ENCODE data around the gene NLRP7.
"Not testable (repeated sequence)": the region's sequence is repeated elsewhere in the genome, so short reads cannot be mapped to it uniquely, and the experiment has no call there.

Gene NLRP7

GRCh38 chr19:54905803-54906511 is 41.4 kb downstream of the NLRP7 start, which contains the start of gene NCR1:
Gene NCR1, plus strand, starts transcription at chr19:54906148. Its CDS starts 40 bp downstream, at chr19:54906188.
- H3K4me3 ChIP-seq (replicated peaks; ENCODE audit: low read depth, low read length), result no peak within 1 kb of the TSS
- no peak for DNase-seq (ENCODE audit: low read depth)

GRCh38 chr19:54905421-54905802 is 41.9 kb downstream of the NLRP7 start:
- TF ChIP-seq CTCF (IDR thresholded peaks at IDR 0.05; ENCODE audit: low read length, missing control alignments), result no peak
- DNase-seq (ENCODE audit: low read depth), result no peak

More at GRCh38 chr19:54905803-54906511, 41.4 kb downstream of the NLRP7 start, which contains the start of gene NCR1:
- TF ChIP-seq CTCF (IDR thresholded peaks at IDR 0.05; ENCODE audit: low read length, missing control alignments), result no peak

GRCh38 chr19:54904261-54904660 is 43.1 kb downstream of the NLRP7 start:
- DNase-seq (ENCODE audit: low read depth), result not testable (repeated sequence)

More at GRCh38 chr19:54905421-54905802, 41.9 kb downstream of the NLRP7 start:
- no peak overlapping the region for H3K4me3 ChIP-seq (replicated peaks; ENCODE audit: low read depth, low read length)

GRCh38 chr19:54903303-54903702 is 44.0 kb downstream of the NLRP7 start:
- no peak for TF ChIP-seq CTCF (IDR thresholded peaks at IDR 0.05; ENCODE audit: low read length, missing control alignments)
- no peak for DNase-seq (ENCODE audit: low read depth)
- no peak overlapping the region for H3K4me3 ChIP-seq (replicated peaks; ENCODE audit: low read depth, low read length)

More at GRCh38 chr19:54904261-54904660, 43.1 kb downstream of the NLRP7 start:
- H3K4me3 ChIP-seq (replicated peaks; ENCODE audit: low read depth, low read length), result not testable (repeated sequence)

- H3K4me3 ChIP-seq (replicated peaks; ENCODE audit: low read depth, low read length), result no peak overlapping the region
- no peak for TF ChIP-seq CTCF (IDR thresholded peaks at IDR 0.05; ENCODE audit: low read length, missing control alignments)
- DNase-seq (ENCODE audit: low read depth), result no peak
These were observed 45.3 kb downstream of the NLRP7 start for GRCh38 chr19:54902061-54902460.

- H3K4me3 ChIP-seq (replicated peaks; ENCODE audit: low read depth, low read length); DNase-seq (ENCODE audit: low read depth): not testable (repeated sequence)
These were observed 46.2 kb downstream of the NLRP7 start for GRCh38 chr19:54901153-54901552.

GRCh38 chr19:54899646-54900045 is 47.7 kb downstream of the NLRP7 start:
- not testable (repeated sequence) for H3K4me3 ChIP-seq (replicated peaks; ENCODE audit: low read depth, low read length); DNase-seq (ENCODE audit: low read depth)

- not testable (repeated sequence) for DNase-seq (ENCODE audit: low read depth)
These were observed 48.6 kb downstream of the NLRP7 start for GRCh38 chr19:54898685-54899084.

GRCh38 chr19:54896036-54896435 is 51.3 kb downstream of the NLRP7 start:
- no peak for TF ChIP-seq CTCF (IDR thresholded peaks at IDR 0.05; ENCODE audit: low read length, missing control alignments)
- DNase-seq (ENCODE audit: low read depth), result no peak
- no peak overlapping the region for H3K4me3 ChIP-seq (replicated peaks; ENCODE audit: low read depth, low read length)

More at GRCh38 chr19:54898685-54899084, 48.6 kb downstream of the NLRP7 start:
- H3K4me3 ChIP-seq (replicated peaks; ENCODE audit: low read depth, low read length), result not testable (repeated sequence)

- not testable (repeated sequence) for H3K4me3 ChIP-seq (replicated peaks; ENCODE audit: low read depth, low read length); DNase-seq (ENCODE audit: low read depth)
These were observed 53.2 kb downstream of the NLRP7 start for GRCh38 chr19:54894106-54894505.
